HG03135 (cell line): ENCODE results near the gene B9D1.

Experiments
- ATAC-seq: cut with Tn5 transposase; IDR thresholded peaks from one replicate; pipeline ENCODE4 v1.9.1; 2021; ENCODE audit warnings: mild to moderate bottlenecking, moderate library complexity; ENCODE audit not compliant: unreplicated experiment

Gene B9D1

GRCh38 chr17:19377602-19378415 is 15.3 kb upstream of the B9D1 start:
- peak; percentile 88 for ATAC-seq

DNA sequence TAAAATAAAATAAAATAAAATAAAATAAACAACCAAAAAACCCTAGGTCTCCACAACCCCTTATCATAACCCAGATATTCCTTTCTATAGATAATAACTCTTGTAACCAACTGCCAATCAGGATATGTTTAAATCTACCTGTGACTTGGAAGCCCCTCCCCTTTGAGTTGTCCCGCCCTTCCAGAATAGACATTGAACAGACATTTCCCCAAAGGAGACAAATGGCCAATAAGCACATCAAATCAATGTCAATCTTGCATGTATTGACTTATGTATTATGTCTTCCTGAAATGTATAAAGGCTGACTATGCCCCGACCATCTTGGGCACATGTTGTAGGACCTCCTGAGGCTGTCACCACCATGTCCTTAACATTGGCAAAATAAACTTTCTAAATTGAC is 14.3 kb upstream of the B9D1 start:
- no peak for ATAC-seq

GRCh38 chr17:19375732-19376131 is 13.2 kb upstream of the B9D1 start:
- ATAC-seq = no peak

GRCh38 chr17:19374136-19374535 is 11.6 kb upstream of the B9D1 start:
- no peak for ATAC-seq

- ATAC-seq = no peak
These were observed 10.5 kb upstream of the B9D1 start for GRCh38 chr17:19372866-19373504.

DNA sequence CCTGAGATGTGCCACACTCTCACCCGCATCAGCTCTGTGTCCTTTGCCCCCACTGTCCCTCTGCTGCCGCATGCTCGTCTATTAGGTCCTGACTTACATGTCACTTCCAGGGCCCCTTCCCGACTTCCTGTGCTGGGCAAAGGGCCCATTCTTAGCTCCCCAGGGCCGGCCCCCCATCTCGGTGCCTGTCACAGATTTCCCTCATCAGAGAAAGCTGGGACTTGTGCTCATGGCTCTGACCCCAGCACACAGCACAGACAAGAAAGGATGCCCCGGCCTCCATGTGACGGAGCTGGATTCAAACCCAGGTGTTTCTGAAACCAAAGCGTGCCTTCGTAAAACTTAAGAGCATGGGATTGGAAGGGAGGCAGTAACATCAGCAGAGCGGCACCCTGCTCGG is 9.9 kb upstream of the B9D1 start:
- no peak for ATAC-seq

GRCh38 chr17:19372011-19372370 is 9.5 kb upstream of the B9D1 start:
- no peak for ATAC-seq

- no peak for ATAC-seq
These were observed 8.9 kb upstream of the B9D1 start for GRCh38 chr17:19371259-19372010.

GRCh38 chr17:19370493-19370960 is 8.0 kb upstream of the B9D1 start:
- ATAC-seq = no peak

DNA sequence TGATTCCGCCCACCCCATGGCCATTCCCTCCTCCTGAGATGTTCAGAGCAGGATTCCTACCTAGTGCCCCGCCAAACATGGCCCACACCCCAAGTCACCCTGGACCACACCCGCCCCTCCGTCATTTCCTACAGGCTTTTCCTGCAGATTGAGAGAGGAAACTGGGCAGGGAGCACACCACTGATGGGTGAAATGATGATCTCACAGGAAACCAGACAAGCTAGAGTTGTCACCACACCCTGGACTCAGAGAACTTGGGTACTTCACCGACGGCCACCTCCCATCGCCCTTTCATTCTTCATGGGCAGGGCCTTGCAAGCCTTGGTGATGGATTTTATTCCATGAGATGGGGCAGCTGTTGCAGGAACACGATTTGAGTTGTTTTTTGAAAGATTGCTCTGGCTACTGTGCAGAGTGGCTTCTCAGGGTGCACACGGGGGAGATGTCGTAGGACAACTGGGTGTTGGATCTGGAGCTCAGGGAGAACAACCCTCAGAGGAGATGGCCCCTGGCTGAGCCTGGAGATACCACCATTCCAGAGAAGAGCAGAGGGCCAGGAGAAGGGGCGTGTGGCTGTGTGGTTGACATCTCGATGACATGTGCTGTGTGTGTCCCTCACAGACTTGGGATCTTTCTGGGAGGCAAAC is 7.4 kb upstream of the B9D1 start:
- ATAC-seq = no peak

DNA sequence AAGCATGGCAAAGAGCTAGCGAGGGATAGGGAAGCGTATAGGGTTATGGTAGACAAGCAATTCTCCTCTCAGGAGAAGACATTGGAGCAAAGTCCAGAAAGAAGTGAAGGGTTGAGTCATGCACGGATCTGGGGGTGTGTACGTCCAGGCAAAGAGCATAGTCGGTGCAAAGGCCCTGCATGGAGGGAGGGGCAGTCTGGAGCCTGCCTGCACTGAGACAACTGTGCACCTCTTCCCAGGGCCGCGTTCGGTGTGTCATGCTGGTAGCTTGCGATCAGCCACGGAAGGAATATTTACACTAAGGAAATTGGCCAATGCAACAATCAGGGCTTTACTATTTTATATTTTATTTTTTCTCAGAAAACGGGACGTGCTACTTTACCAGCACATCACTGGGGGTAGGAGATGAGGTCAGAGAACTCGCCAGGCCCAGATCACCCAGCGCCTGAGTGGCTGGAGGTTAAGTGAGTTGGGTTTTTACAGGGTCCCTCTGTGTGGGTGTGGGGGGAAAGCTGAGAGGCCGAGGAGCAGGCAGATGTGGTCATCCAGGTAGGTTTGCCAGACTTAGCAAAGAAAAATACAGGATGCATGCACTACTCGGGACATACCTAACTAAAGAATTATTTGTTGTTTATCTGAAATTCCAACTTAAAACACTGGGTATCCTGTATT is 6.7 kb upstream of the B9D1 start:
- ATAC-seq = no peak

- ATAC-seq = no peak
These were observed 5.7 kb upstream of the B9D1 start for GRCh38 chr17:19368229-19368628.

DNA sequence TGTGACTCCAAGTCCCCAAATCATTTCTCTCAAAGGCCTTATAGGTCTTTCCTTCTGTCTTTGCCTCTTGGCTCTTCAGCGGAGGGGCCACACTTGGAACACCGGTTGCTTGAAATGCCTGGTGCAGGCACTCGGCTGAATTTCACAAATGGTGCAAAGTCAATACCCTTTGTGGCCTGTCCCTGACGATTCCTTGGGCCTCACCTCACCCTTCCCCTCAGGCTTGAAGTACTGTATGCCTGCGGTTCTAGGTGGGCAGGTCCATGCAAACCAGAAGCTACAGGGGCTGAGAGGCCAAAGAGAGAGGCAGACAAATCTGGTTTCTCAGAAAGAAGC is 4.1 kb upstream of the B9D1 start:
- no peak for ATAC-seq

DNA sequence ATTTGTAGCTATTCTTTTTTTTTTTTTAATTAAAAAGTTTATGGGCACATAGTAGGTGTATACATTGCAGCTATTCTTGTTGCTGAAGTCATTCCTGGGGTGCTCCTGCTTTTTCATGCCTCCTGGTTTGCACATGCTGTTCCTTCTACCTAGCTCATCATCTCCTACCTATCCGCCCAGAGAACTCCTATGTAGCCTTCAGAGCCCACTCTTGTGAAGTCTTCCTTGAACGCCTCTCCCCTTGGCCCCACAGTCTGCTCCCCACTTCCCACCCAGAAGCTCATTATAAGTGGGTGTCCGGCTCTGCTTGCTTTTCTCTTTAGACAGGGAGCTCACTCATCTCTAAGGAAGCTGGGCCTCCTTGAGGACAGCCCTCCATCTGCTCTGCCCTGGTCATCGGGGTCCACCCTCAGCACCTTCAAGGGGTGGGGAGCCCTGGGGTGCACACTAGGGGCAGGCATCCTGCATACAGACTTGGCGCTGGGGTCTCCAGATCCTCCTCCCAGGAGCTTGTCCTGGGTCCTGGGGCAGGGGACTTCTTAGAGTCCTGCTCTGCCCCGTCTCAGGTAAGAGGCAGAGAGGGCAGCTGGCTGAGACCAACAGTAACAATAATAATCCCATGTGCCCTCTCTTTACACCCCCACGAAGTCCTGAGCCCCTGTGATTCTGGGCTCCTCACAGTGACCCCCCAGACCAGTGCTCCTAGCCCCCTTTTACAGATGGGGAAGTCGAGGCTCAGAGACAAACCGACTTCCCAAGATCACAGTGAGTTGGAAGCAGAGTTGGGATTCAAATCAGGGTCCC is 3.5 kb upstream of the B9D1 start:
- ATAC-seq = no peak

DNA sequence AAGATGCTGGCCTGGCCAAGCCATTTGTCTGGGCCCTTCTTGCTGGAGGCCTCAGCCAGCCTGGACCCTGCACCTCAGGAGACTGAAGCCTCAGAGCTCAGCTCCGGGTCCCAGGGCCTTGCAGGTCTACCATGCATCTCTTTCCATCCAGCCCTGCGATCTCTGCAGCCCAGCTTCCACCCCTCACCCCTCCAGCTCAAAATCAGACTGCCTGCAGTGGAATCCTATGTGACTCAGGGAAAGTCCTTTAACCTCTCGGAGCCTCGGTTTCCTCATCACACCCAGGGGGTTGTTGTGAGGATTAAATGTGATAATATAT is 2.9 kb upstream of the B9D1 start:
- ATAC-seq = no peak

DNA sequence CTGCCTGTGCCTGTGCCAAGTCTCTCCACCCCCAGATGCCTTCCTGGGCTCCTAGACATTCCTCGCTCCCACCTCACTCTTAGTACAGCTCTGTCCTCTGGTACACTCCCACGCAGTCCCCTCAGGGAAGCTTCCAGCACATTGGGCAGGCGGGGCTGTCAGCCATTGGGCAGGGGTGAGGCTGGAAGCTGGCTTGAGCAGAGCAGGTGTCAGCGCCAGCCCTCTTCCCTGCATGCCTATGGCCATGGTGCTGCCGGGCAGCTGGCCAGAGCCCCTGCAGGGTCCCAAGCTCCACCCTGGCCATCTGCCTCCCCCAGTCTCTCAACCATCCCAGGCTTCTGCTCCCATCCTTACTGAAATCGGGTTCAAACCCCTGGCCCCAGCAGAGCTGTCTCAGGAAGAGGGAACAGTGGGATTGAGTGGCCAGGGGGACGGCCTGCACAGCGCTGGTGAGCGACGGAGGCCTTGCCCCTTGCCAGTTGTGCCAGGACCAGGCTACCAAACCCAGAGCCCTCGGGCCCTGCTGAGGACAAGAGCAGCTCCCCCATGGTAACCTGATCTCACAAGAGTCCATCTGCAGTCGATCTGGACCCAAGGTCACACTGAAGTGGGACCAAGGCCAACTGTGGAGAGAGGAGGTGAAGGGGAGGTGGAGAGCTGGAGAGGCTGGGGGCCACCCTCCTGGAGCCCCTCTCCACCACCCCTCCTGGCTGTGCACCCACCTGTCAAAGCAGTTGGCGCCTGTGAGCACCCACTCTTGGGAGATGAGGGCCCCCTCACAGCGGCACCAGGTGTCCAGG is 2.4 kb upstream of the B9D1 start:
- no peak for ATAC-seq

DNA sequence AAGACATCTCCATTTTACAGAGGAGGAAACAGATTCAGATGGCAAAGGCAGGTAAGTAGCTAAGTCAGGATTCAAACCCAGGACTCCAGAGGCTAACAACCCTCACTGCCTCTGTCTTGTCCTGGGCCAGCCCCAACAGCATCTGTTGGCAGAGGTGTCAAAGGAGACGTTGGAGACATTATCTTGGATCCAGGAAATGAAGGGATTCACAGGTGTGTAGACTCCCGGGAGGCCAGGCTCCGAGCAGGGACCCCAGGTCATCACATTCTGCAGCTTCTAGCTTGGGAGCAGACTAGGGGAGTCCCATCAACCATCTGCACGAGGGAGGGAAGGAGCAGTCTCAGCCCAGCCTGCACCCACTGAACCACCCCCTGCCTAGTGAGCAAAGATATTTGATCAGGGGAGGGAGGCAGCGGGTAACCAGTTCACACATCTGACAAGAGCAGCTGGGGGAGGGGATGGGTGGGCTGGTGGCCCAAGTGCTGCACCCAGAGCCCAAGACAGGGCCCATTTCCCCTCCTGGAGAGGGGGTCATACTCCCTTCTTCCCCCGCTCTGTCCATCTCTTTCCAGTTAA is 1.0 kb upstream of the B9D1 start:
- ATAC-seq = no peak

DNA sequence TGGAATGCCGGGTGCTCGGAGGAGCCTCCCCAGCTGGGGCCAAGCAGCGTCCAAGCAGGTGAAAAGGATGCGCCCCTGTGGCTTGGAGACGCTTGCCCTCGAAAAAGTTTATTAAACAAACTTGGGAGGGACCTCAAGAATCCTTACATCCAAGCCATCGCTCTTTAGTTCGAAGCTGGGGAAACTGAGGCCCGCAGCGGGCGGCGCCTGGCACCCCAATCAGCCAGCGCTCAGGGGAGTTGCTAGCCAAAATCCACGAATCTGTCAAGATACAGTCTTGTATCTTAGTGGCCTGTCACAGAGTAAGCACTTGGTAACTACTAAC is 553 bp upstream of the B9D1 start:
- ATAC-seq = no peak

DNA sequence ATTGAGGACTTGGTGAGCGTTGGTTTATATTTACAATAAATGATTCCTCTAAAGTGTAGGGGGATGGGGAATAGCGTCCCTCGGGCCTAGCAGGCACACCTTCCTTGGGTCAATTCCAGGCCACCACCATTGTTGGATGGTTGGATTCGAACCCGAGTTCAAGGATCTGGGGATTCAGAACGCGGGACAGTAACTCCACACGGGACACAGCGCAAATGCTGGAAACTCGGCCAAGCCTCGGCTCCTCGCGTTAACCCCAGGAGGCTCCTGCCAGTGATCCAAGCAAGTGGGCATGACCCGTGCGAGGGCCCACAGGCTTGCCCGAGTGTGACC is 613 bp downstream of the B9D1 start:
- peak; percentile 15 for ATAC-seq
